Fibroblast of lung (primary cell): ENCODE data around the gene GLIPR2. TPM values are rescaled to one million over a fixed set of nuclear protein-coding genes. Genes with fewer than 3 reads are reported as not detected.

Experiments
- DNase-seq, 2 donors: peaks; one replicate each; pipeline versions ENCODE4 v3.0.0 to v3.0.0-alpha.2; 2010; ENCODE audit warnings: low read depth in 2 of 2
- H2AFZ ChIP-seq: 2 replicates; pipeline ENCODE4 v1.5.1; 2012; ENCODE audit warnings: low read length, control low read depth, inconsistent platforms
- H3K27ac ChIP-seq: 2 replicates; pipeline ENCODE4 v1.5.1; 2011; ENCODE audit warnings: low read length, control low read depth; ENCODE audit not compliant: insufficient read depth
- H3K27me3 ChIP-seq: 2 replicates; pipeline ENCODE4 v1.5.1; 2011; ENCODE audit warnings: mild to moderate bottlenecking, low read length; ENCODE audit not compliant: control insufficient read depth, insufficient read depth
- H3K36me3 ChIP-seq: 2 replicates; pipeline ENCODE4 v1.5.1; 2011; ENCODE audit warnings: low read length; ENCODE audit not compliant: control insufficient read depth, insufficient read depth
- H3K4me1 ChIP-seq: 2 replicates; pipeline ENCODE4 v1.5.1; 2011; ENCODE audit warnings: low read length; ENCODE audit not compliant: control insufficient read depth, insufficient read depth; ENCODE audit errors: extremely low read depth
- H3K4me2 ChIP-seq: 2 replicates; pipeline ENCODE4 v1.5.1; 2011; ENCODE audit warnings: low read length, control low read depth; ENCODE audit not compliant: insufficient read depth; ENCODE audit errors: extremely low read depth
- H3K4me3 ChIP-seq, 4 experiments: fragments of 200-600 bp in 1 of 4; sonication (generic) in 1 of 4; replicated peaks in 1 of 4; 2 replicates each; pipeline ENCODE4 v1.5.1; 2011 to 2016; ENCODE audit warnings: low read length in 4 of 4, low read depth in 3 of 4, mild to moderate bottlenecking in 3 of 4, control low read depth in 2 of 4, inconsistent platforms in 1 of 4, mixed read lengths in 1 of 4; ENCODE audit not compliant: insufficient read depth in 1 of 4; ENCODE audit errors: control extremely low read depth in 1 of 4
- H3K79me2 ChIP-seq: 2 replicates; pipeline ENCODE4 v1.5.1; 2012; ENCODE audit warnings: mild to moderate bottlenecking, low read length, inconsistent platforms; ENCODE audit not compliant: control insufficient read depth, insufficient read depth
- H3K9ac ChIP-seq: 2 replicates; pipeline ENCODE4 v1.5.1; 2011; ENCODE audit warnings: mild to moderate bottlenecking, low read length, control low read depth; ENCODE audit not compliant: insufficient read depth
- H3K9me3 ChIP-seq: 2 replicates; pipeline ENCODE4 v1.5.1; 2012; ENCODE audit warnings: low read depth, low read length; ENCODE audit not compliant: control insufficient read depth, insufficient read depth
- H4K20me1 ChIP-seq: 2 replicates; pipeline ENCODE4 v1.5.1; 2011; ENCODE audit warnings: low read length; ENCODE audit not compliant: control insufficient read depth, insufficient read depth; ENCODE audit errors: extremely low read depth
- CTCF ChIP-seq, 2 donors: IDR thresholded peaks in 1 of 2; conservative IDR thresholded peaks in 1 of 2; 1 replicate in 1 of 2; 2 replicates in 1 of 2; pipeline ENCODE4 v1.5.1; 2011 to 2012; ENCODE audit warnings: low read length in 2 of 2, control low read depth in 1 of 2, inconsistent platforms in 1 of 2, low read depth in 1 of 2, mild to moderate bottlenecking in 1 of 2
- EZH2 ChIP-seq: IDR thresholded peaks from 2 replicates; pipeline ENCODE4 v1.5.1; 2012; ENCODE audit warnings: low read length, control low read depth, mild to moderate bottlenecking; ENCODE audit errors: missing control alignments
- polyA plus RNA-seq, 2 donors: library from polyadenylated mRNA; depleted of rRNA in 1 of 2; stranded (reverse) in 1 of 2; unstranded in 1 of 2; fragments of >200 nt; gene quantifications; 2 replicates each; pipeline ENCODE4 v1.2.1, GENCODE V29; 2011 to 2012; ENCODE audit warnings: missing spikeins in 1 of 2
- total RNA-seq: library from RNA; depleted of rRNA; stranded (reverse); fragments of >200 nt; gene quantifications from 2 replicates; pipeline ENCODE4 v1.2.1, GENCODE V29; 2014

Gene GLIPR2
- total and polyA plus RNA-seq, 2 donors (not counting 1 experiment from before 2014, with no cell fraction given), result 40.0 to 108 TPM

- no peaks in the 10 kb centered on the region for H3K4me1 ChIP-seq
- H2AFZ ChIP-seq, result no peak overlapping the region
- DNase-seq, result no peak
- no peak overlapping the region for H3K4me3 ChIP-seq
- H3K27me3 ChIP-seq, result no peaks in the 10 kb centered on the region
- H3K36me3 ChIP-seq, result peaks cover 24% of the 10 kb centered on the region
- H3K9me3 ChIP-seq, result no peaks in the 10 kb centered on the region
- H3K27ac ChIP-seq, result no peak overlapping the region
- H3K79me2 ChIP-seq, result no peaks in the 10 kb centered on the region
- H3K9ac ChIP-seq, result no peak overlapping the region
- peaks cover 2% of the 10 kb centered on the region for H4K20me1 ChIP-seq
- no peak for TF ChIP-seq EZH2
- TF ChIP-seq CTCF (conservative IDR thresholded peaks at IDR 0.05 in 1 of 2, IDR thresholded peaks at IDR 0.05 in 1 of 2; ENCODE audit: low read depth in 1 of 2, low read length in 2 of 2), result no peak
- H3K4me2 ChIP-seq, result no peak overlapping the region
These were observed 13.0 kb upstream of the GLIPR2 start for GRCh38 chr9:36123515-36123914.

GRCh38 chr9:36125062-36125855 is 11.3 kb upstream of the GLIPR2 start:
- Histone ChIP-seq H3K27ac (no peak overlapping the region), H3K9ac (no peak overlapping the region), H2AFZ (no peak overlapping the region), H3K4me1 (no peaks in the 10 kb centered on the region), H3K9me3 (no peaks in the 10 kb centered on the region), H3K4me3 (no peak overlapping the region), H3K79me2 (no peaks in the 10 kb centered on the region), H3K4me2 (no peak overlapping the region), H3K27me3 (no peaks in the 10 kb centered on the region), H3K36me3 (peaks cover 20% of the 10 kb centered on the region), H4K20me1 (peaks cover 2% of the 10 kb centered on the region)
- TF ChIP-seq CTCF (conservative IDR thresholded peaks at IDR 0.05 in 1 of 2, IDR thresholded peaks at IDR 0.05 in 1 of 2; ENCODE audit: low read depth in 1 of 2, low read length in 2 of 2) (no peak), EZH2 (no peak)
- no peak for DNase-seq

GRCh38 chr9:36126016-36126730 is 10.4 kb upstream of the GLIPR2 start:
- DNase-seq, result no peak
- no peak overlapping the region for H2AFZ ChIP-seq
- H4K20me1 ChIP-seq, result peaks cover 2% of the 10 kb centered on the region
- H3K4me3 ChIP-seq, result no peak overlapping the region
- no peaks in the 10 kb centered on the region for H3K4me1 ChIP-seq
- H3K79me2 ChIP-seq, result no peaks in the 10 kb centered on the region
- no peak overlapping the region for H3K9ac ChIP-seq
- no peak overlapping the region for H3K27ac ChIP-seq
- no peak overlapping the region for H3K4me2 ChIP-seq
- H3K9me3 ChIP-seq, result no peaks in the 10 kb centered on the region
- peaks cover 17% of the 10 kb centered on the region for H3K36me3 ChIP-seq
- H3K27me3 ChIP-seq, result no peaks in the 10 kb centered on the region
- no peak for TF ChIP-seq EZH2
- no peak for TF ChIP-seq CTCF (conservative IDR thresholded peaks at IDR 0.05 in 1 of 2, IDR thresholded peaks at IDR 0.05 in 1 of 2; ENCODE audit: low read depth in 1 of 2, low read length in 2 of 2)
